ENCODE measurements around the gene EPHB2.

The EPHB2 gene

DNA sequence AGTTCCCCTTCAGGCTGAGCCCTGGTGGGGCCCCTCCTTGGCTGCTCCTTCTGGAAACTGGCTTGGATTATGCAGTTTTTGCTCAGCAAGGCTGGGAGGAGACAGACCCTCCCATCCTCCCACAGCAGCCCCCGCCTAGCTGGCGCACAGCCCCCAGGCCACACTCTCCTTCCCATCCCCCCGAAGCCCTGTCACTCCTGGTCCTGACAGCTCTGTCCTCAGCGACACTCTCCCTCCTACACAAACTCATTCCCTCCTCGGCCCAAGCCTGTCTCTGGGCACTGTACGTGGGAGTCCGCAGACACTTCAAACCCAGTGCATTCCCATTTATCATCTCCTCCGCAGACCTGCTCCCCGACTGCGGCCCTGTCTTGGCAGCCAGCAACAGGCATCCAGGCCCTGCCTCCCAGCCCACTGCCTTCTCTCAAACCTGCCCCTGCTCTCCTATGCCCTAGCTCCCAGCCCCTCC lies 25.0 kb upstream of the EPHB2 start:
- no peak for TF ChIP-seq CEBPB (IDR thresholded peaks at IDR 0.05)
- TF ChIP-seq YY1 (IDR thresholded peaks at IDR 0.05; ENCODE audit: low read depth), result no peak
- TF ChIP-seq TCF12 (IDR thresholded peaks at IDR 0.05; ENCODE audit: low read depth), result no peak
- TF ChIP-seq FOXM1 (IDR thresholded peaks at IDR 0.05; ENCODE audit: borderline replicate concordance, low read depth), result no peak
- TF ChIP-seq, protein P1, sequence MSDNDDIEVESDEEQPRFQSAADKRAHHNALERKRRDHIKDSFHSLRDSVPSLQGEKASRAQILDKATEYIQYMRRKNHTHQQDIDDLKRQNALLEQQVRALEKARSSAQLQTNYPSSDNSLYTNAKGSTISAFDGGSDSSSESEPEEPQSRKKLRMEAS (IDR thresholded peaks at IDR 0.05), result no peak
- no peak for TF ChIP-seq EGR1 (IDR thresholded peaks at IDR 0.05)
- TF ChIP-seq, protein P2, sequence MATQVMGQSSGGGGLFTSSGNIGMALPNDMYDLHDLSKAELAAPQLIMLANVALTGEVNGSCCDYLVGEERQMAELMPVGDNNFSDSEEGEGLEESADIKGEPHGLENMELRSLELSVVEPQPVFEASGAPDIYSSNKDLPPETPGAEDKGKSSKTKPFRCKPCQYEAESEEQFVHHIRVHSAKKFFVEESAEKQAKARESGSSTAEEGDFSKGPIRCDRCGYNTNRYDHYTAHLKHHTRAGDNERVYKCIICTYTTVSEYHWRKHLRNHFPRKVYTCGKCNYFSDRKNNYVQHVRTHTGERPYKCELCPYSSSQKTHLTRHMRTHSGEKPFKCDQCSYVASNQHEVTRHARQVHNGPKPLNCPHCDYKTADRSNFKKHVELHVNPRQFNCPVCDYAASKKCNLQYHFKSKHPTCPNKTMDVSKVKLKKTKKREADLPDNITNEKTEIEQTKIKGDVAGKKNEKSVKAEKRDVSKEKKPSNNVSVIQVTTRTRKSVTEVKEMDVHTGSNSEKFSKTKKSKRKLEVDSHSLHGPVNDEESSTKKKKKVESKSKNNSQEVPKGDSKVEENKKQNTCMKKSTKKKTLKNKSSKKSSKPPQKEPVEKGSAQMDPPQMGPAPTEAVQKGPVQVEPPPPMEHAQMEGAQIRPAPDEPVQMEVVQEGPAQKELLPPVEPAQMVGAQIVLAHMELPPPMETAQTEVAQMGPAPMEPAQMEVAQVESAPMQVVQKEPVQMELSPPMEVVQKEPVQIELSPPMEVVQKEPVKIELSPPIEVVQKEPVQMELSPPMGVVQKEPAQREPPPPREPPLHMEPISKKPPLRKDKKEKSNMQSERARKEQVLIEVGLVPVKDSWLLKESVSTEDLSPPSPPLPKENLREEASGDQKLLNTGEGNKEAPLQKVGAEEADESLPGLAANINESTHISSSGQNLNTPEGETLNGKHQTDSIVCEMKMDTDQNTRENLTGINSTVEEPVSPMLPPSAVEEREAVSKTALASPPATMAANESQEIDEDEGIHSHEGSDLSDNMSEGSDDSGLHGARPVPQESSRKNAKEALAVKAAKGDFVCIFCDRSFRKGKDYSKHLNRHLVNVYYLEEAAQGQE (IDR thresholded peaks at IDR 0.05; ENCODE audit: low read depth), result no peak
- TF ChIP-seq TEAD4 (IDR thresholded peaks at IDR 0.05), result no peak
- TF ChIP-seq CREB1 (IDR thresholded peaks at IDR 0.05; ENCODE audit: low read depth), result no peak
- TF ChIP-seq TAF1 (IDR thresholded peaks at IDR 0.05; ENCODE audit: low read depth), result no peak
- TF ChIP-seq EP300 (IDR thresholded peaks at IDR 0.05; ENCODE audit: borderline replicate concordance), result no peak
- TF ChIP-seq ZBTB7A (IDR thresholded peaks at IDR 0.05; ENCODE audit: low read depth), result no peak
- TF ChIP-seq, protein P3, sequence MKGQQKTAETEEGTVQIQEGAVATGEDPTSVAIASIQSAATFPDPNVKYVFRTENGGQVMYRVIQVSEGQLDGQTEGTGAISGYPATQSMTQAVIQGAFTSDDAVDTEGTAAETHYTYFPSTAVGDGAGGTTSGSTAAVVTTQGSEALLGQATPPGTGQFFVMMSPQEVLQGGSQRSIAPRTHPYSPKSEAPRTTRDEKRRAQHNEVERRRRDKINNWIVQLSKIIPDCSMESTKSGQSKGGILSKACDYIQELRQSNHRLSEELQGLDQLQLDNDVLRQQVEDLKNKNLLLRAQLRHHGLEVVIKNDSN (IDR thresholded peaks at IDR 0.05), result no peak
- TF ChIP-seq RAD21 (IDR thresholded peaks at IDR 0.05; ENCODE audit: low read depth), result no peak
- TF ChIP-seq NFIC (IDR thresholded peaks at IDR 0.05), result no peak

DNA sequence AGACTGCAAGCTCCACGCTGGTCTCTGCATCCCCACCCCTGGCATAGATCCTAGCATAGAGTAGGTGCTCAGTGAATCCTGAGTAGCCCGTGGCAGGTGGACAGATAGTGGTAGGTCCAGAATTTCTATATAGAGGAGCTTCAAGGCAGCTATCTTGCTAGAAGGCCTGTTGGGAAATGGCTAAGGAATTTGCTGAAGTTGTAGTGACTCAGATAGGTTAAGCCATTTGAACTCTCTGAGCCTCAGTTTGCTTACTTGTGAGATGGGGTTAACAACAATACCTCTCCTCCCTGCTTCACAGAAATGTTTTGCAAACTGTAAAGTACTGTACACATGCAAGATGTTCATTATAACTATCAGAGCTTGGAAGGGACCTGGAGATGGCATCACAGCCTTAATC lies 23.4 kb upstream of the EPHB2 start:
- TF ChIP-seq FOXM1 (IDR thresholded peaks at IDR 0.05; ENCODE audit: borderline replicate concordance, low read depth) (no peak), YY1 (IDR thresholded peaks at IDR 0.05; ENCODE audit: low read depth) (no peak), CEBPB (IDR thresholded peaks at IDR 0.05) (no peak), TCF12 (IDR thresholded peaks at IDR 0.05; ENCODE audit: low read depth) (no peak), CREB1 (IDR thresholded peaks at IDR 0.05; ENCODE audit: low read depth) (no peak), EGR1 (IDR thresholded peaks at IDR 0.05) (no peak), EP300 (IDR thresholded peaks at IDR 0.05; ENCODE audit: borderline replicate concordance) (no peak), RAD21 (IDR thresholded peaks at IDR 0.05; ENCODE audit: low read depth) (no peak), TEAD4 (IDR thresholded peaks at IDR 0.05) (no peak), NFIC (IDR thresholded peaks at IDR 0.05) (no peak), TAF1 (IDR thresholded peaks at IDR 0.05; ENCODE audit: low read depth) (no peak), ZBTB7A (IDR thresholded peaks at IDR 0.05; ENCODE audit: low read depth) (no peak)
- TF ChIP-seq, protein P1 (IDR thresholded peaks at IDR 0.05), result no peak
- TF ChIP-seq, protein P3 (IDR thresholded peaks at IDR 0.05), result no peak
- TF ChIP-seq, protein P2 (IDR thresholded peaks at IDR 0.05; ENCODE audit: low read depth), result no peak

DNA sequence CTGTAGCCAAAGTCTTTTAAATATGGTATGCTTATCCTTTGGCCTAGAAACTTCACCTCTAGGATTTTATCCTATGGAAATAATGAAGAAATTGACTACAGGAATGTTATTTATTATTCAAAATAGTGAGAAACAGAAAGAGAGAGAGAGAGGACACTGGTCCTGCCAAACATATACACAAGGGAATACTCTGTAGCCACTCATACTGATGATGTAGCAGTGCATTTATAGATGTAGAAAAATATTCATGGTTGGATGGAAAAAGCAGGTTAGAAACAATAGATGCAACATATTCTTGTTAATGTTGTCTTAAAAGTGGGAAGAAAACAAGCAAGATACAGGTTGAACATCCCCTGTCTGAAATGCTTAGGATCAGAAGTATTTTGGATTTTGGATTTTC lies 22.2 kb upstream of the EPHB2 start:
- TF ChIP-seq EP300 (IDR thresholded peaks at IDR 0.05; ENCODE audit: borderline replicate concordance) (no peak), CEBPB (IDR thresholded peaks at IDR 0.05) (no peak), EGR1 (IDR thresholded peaks at IDR 0.05) (no peak), ZBTB7A (IDR thresholded peaks at IDR 0.05; ENCODE audit: low read depth) (no peak), RAD21 (IDR thresholded peaks at IDR 0.05; ENCODE audit: low read depth) (no peak), FOXM1 (IDR thresholded peaks at IDR 0.05; ENCODE audit: borderline replicate concordance, low read depth) (no peak), NFIC (IDR thresholded peaks at IDR 0.05) (no peak), TAF1 (IDR thresholded peaks at IDR 0.05; ENCODE audit: low read depth) (no peak), TCF12 (IDR thresholded peaks at IDR 0.05; ENCODE audit: low read depth) (no peak), YY1 (IDR thresholded peaks at IDR 0.05; ENCODE audit: low read depth) (no peak), CREB1 (IDR thresholded peaks at IDR 0.05; ENCODE audit: low read depth) (no peak)
- TF ChIP-seq, protein P1 (IDR thresholded peaks at IDR 0.05), result no peak
- TF ChIP-seq, protein P3 (IDR thresholded peaks at IDR 0.05), result no peak
- TF ChIP-seq, protein P2 (IDR thresholded peaks at IDR 0.05; ENCODE audit: low read depth), result no peak

Measured in Ishikawa (cell line).